Measurements from ENCODE around the gene CERKL. TPM values are rescaled to one million over a fixed set of nuclear protein-coding genes. Genes with fewer than 3 reads are reported as not detected.

The CERKL gene
- total and polyA plus RNA-seq, 9 of the 15 experiments (the other 6 are each of a cell fraction or from before 2014, with no cell fraction given): 0.04 to 0.08 TPM; not detected in 7

- H3K9me3 ChIP-seq (replicated peaks; ENCODE audit: control insufficient read depth, insufficient read depth, low read depth, low read length): no peaks in the 10 kb centered on the region
- no peaks in the 10 kb centered on the region for H3K4me1 ChIP-seq (replicated peaks in 1 of 2; ENCODE audit: control insufficient read depth in 2 of 2, insufficient read depth in 2 of 2, low read length in 2 of 2)
- DNase-seq (ENCODE audit: extremely low read depth in 1 of 4, low spot score in 3 of 4) (no peak), ATAC-seq (no peak), FAIRE-seq (no peak)
- no peaks in the 10 kb centered on the region for H3K79me2 ChIP-seq (ENCODE audit: control insufficient read depth, insufficient read depth, low read length)
- H2AFZ ChIP-seq (ENCODE audit: low read depth, low read length): no peak overlapping the region
- intact Hi-C loops (cut with micrococcal nuclease) (no loop called here), in situ Hi-C loops (cut with MboI) (no loop called here)
- TF ChIP-seq SMAD2 (IDR thresholded peaks at IDR 0.05; ENCODE audit: low read depth, low read length) (no peak), ZNF449 (CRISPR knock-in tag; IDR thresholded peaks at IDR 0.05) (no peak), ZNF609 (CRISPR knock-in tag; IDR thresholded peaks at IDR 0.05; ENCODE audit: borderline replicate concordance) (no peak), ARHGAP35 (IDR thresholded peaks at IDR 0.05; ENCODE audit: partially characterized antibody) (no peak), NR2C2 (CRISPR knock-in tag; IDR thresholded peaks at IDR 0.05) (no peak), NR2C2 (tag; IDR thresholded peaks at IDR 0.05) (no peak), NFIX (CRISPR knock-in tag; IDR thresholded peaks at IDR 0.05; ENCODE audit: low read depth) (no peak), ZSCAN29 (IDR thresholded peaks at IDR 0.05) (no peak), E2F8 (IDR thresholded peaks at IDR 0.05; ENCODE audit: low read depth, partially characterized antibody) (no peak)
- no peaks in the 10 kb centered on the region for H3K27me3 ChIP-seq (ENCODE audit: control insufficient read depth in 2 of 2, insufficient read depth in 2 of 2, low read length in 2 of 2)
- no peak overlapping the region for H3K27ac ChIP-seq (ENCODE audit: extremely low read depth, low read depth, low read length)
- no peak overlapping the region for H3K4me2 ChIP-seq (ENCODE audit: insufficient read depth, low read length)
- no peaks in the 10 kb centered on the region for H4K20me1 ChIP-seq (replicated peaks; ENCODE audit: control insufficient read depth, insufficient read depth, low read length)
- no peak overlapping the region for H3K9ac ChIP-seq (ENCODE audit: insufficient read depth in 1 of 2, low read depth in 2 of 2, low read length in 2 of 2)
- POLR2A ChIA-PET: no interaction called here
- H3K36me3 ChIP-seq (ENCODE audit: control insufficient read depth, insufficient read depth, low read length): no peaks in the 10 kb centered on the region
- no peak overlapping the region for H3K4me3 ChIP-seq
- BruUV-seq (replicated peaks): no TSS peak
- 0% methylated on average over 1 of the region's 1 CpG for WGBS (ENCODE audit: insufficient coverage, low coverage, missing lambda C conversion rate)
- CTCF ChIA-PET (ENCODE audit: low intra/inter-chr PET ratio): no interaction called here
- H3K9me1 ChIP-seq (ENCODE audit: control insufficient read depth, insufficient read depth, low read length): no peaks in the 10 kb centered on the region
Measured at GRCh38 chr2:181596556-181596955, 60.3 kb downstream of the CERKL start.

All from K562 (cell line).